CD14-positive monocyte (primary cell): ENCODE measurements around the gene MYO6. TPM values are rescaled to one million over a fixed set of nuclear protein-coding genes. Genes with fewer than 3 reads are reported as not detected.
A peak's percentile ranks its signal among the peaks of the same experiment; 100 is the strongest.

Experiments used
- DNase-seq, 3 donors: peaks; one replicate each; pipeline ENCODE4 v3.0.0-alpha.2; 2011 to 2022
- H2AFZ ChIP-seq: 2 replicates; pipeline ENCODE4 v1.6.0; 2012; ENCODE audit warnings: mild to moderate bottlenecking, low read depth, low read length, inconsistent platforms; ENCODE audit not compliant: insufficient read depth, poor library complexity, severe bottlenecking
- H3K27ac ChIP-seq, 2 donors: 1 replicate in 1 of 2; 2 replicates in 1 of 2; pipeline ENCODE4 v1.5.1; 2012 to 2013; ENCODE audit warnings: low read length in 2 of 2, control low read depth in 1 of 2, inconsistent platforms in 1 of 2, low read depth in 1 of 2, mild to moderate bottlenecking in 1 of 2
- H3K27me3 ChIP-seq, 2 donors: one replicate each; pipeline versions ENCODE4 v1.6.0 to v1.6.1; 2011 to 2013; ENCODE audit warnings: low read length in 2 of 2; ENCODE audit not compliant: control insufficient read depth in 2 of 2, insufficient read depth in 2 of 2
- H3K36me3 ChIP-seq, 2 donors: replicated peaks in 1 of 2; 1 replicate in 1 of 2; 2 replicates in 1 of 2; pipeline versions ENCODE4 v1.5.1 to v1.6.1; 2012 to 2013; ENCODE audit warnings: low read length in 2 of 2, control low read depth in 1 of 2, inconsistent platforms in 1 of 2, mild to moderate bottlenecking in 1 of 2; ENCODE audit not compliant: insufficient read depth in 2 of 2, control insufficient read depth in 1 of 2
- H3K4me1 ChIP-seq, 2 donors: 1 replicate in 1 of 2; 2 replicates in 1 of 2; pipeline versions ENCODE4 v1.5.1 to v1.6.1; 2012 to 2013; ENCODE audit warnings: low read length in 2 of 2, control low read depth in 1 of 2, inconsistent platforms in 1 of 2, mild to moderate bottlenecking in 1 of 2, moderate library complexity in 1 of 2; ENCODE audit not compliant: insufficient read depth in 2 of 2, control insufficient read depth in 1 of 2
- H3K4me2 ChIP-seq: replicated peaks from 2 replicates; pipeline ENCODE3; 2012; ENCODE audit warnings: low read length, moderate library complexity, mild to moderate bottlenecking; ENCODE audit not compliant: poor library complexity, severe bottlenecking; ENCODE audit errors: extremely low read depth
- H3K4me3 ChIP-seq, 3 experiments: fragments of 200-600 bp in 1 of 3; sonication (generic) in 1 of 3; replicated peaks in 1 of 3; 1 replicate in 2 of 3; 2 replicates in 1 of 3; pipeline ENCODE4 v1.5.1; 2011 to 2013; ENCODE audit warnings: low read length in 3 of 3, mild to moderate bottlenecking in 3 of 3, control low read depth in 2 of 3, low read depth in 2 of 3, inconsistent platforms in 1 of 3, moderate library complexity in 1 of 3
- H3K79me2 ChIP-seq: 2 replicates; pipeline ENCODE4 v1.6.0; 2012; ENCODE audit warnings: mild to moderate bottlenecking, control low read depth, inconsistent platforms, low read length, moderate library complexity; ENCODE audit not compliant: insufficient read depth
- H3K9ac ChIP-seq: 2 replicates; pipeline ENCODE4 v1.6.0; 2017; ENCODE audit warnings: low read length, mild to moderate bottlenecking; ENCODE audit not compliant: insufficient read depth, poor library complexity, severe bottlenecking
- H3K9me3 ChIP-seq, 2 donors: replicated peaks in 1 of 2; 1 replicate in 1 of 2; 2 replicates in 1 of 2; pipeline versions ENCODE4 v1.5.1 to v1.6.1; 2012 to 2013; ENCODE audit warnings: low read length in 2 of 2, control low read depth in 1 of 2; ENCODE audit not compliant: control insufficient read depth in 1 of 2, insufficient read depth in 1 of 2
- H4K20me1 ChIP-seq: 2 replicates; pipeline ENCODE4 v1.6.0; 2012; ENCODE audit warnings: mild to moderate bottlenecking, low read length, control low read depth, moderate library complexity; ENCODE audit not compliant: insufficient read depth
- H3K27ac Mint-ChIP-seq, 7 donors: one replicate each; pipeline ENCODE4 v1.8.0; 2020; ENCODE audit warnings: mild to moderate bottlenecking in 7 of 7, mixed read lengths in 7 of 7, moderate library complexity in 6 of 7, inconsistent platforms in 2 of 7
- H3K27me3 Mint-ChIP-seq, 3 donors: one replicate each; pipeline ENCODE4 v1.8.0; 2021 to 2022; ENCODE audit warnings: low read depth in 3 of 3, mild to moderate bottlenecking in 3 of 3, mixed read lengths in 3 of 3, moderate library complexity in 3 of 3, inconsistent platforms in 1 of 3
- H3K36me3 Mint-ChIP-seq, 2 donors: one replicate each; pipeline ENCODE4 v1.8.0; 2020; ENCODE audit warnings: mixed read lengths in 2 of 2, inconsistent platforms in 1 of 2, mild to moderate bottlenecking in 1 of 2
- H3K4me1 Mint-ChIP-seq: one replicate; pipeline ENCODE4 v1.8.0; 2020; ENCODE audit warnings: mild to moderate bottlenecking, mixed read lengths
- H3K4me3 Mint-ChIP-seq, 2 donors: one replicate each; pipeline ENCODE4 v1.8.0; 2020; ENCODE audit warnings: mild to moderate bottlenecking in 2 of 2, mixed read lengths in 2 of 2, moderate library complexity in 1 of 2
- H3K9me3 Mint-ChIP-seq, 7 donors: one replicate each; pipeline ENCODE4 v1.8.0; 2020 to 2022; ENCODE audit warnings: mixed read lengths in 7 of 7, mild to moderate bottlenecking in 6 of 7, moderate library complexity in 6 of 7, inconsistent platforms in 2 of 7
- CTCF ChIP-seq: fragments of 200-600 bp; IDR thresholded peaks from one replicate; pipeline ENCODE4 v1.8.0; 2022; ENCODE audit warnings: antibody characterized with exemption, mild to moderate bottlenecking
- WGBS: methylation state at CpG from one replicate; pipeline ENCODE4 v1.1.5; 2013; ENCODE audit warnings: missing lambda C conversion rate; ENCODE audit not compliant: insufficient coverage; 5-methylcytosine and 5-hydroxymethylcytosine counted together
- intact Hi-C, 2 donors: fragments of 100-400 bp; cut with micrococcal nuclease; formaldehyde crosslinking; loops; one replicate each; pipeline versions ENCODE4 v1.15.0 to v1.15.1; 2023
- polyA plus RNA-seq, 3 donors: library from polyadenylated mRNA; depleted of rRNA in 1 of 3; unstranded in 2 of 3; stranded (reverse) in 1 of 3; fragments of 300-500 nt in 2 of 3; fragments of >200 nt in 1 of 3; fragmentation: Illumina TruSeq in 2 of 3; gene quantifications; 1 replicate in 2 of 3; 2 replicates in 1 of 3; pipeline ENCODE4 v1.2.3, GENCODE V29; 2012 to 2021

Gene MYO6
- polyA plus RNA-seq, 3 donors = not detected

- H3K36me3 Mint-ChIP-seq = peaks cover 0 to 5% of the 10 kb centered on the region in 2 donors
- H3K9me3 Mint-ChIP-seq = peaks cover 0 to 23% (median 9%) of the 10 kb centered on the region in 7 donors
- Histone ChIP-seq H3K79me2 (no peaks in the 10 kb centered on the region), H3K9ac (peak overlapping the region; percentile 32), H3K4me3 (peak overlapping the region; percentile 35 to 79 (median 49)), H3K27me3 (peaks cover 85 to 94% of the 10 kb centered on the region in 2 donors), H3K27ac (no peak overlapping the region), H2AFZ (peak overlapping the region; percentile 82), H3K36me3 (no peaks in the 10 kb centered on the region), H3K9me3 (peaks cover 0 to 6% of the 10 kb centered on the region in 2 donors), H3K4me2 (peak overlapping the region; percentile 89), H3K4me1 (peaks cover 20 to 24% of the 10 kb centered on the region in 2 donors), H4K20me1 (no peaks in the 10 kb centered on the region)
- H3K27me3 Mint-ChIP-seq = peaks cover 88 to 94% (median 92%) of the 10 kb centered on the region in 3 donors
- WGBS = 0% methylated on average over 6 of the region's 17 CpGs
- peak in 1 of 3 donors; percentile 44 for DNase-seq
- peak overlapping the region in 1 of 7 donors; percentile 75 for H3K27ac Mint-ChIP-seq
- peak overlapping the region; percentile 84 to 95 for H3K4me3 Mint-ChIP-seq
- TF ChIP-seq CTCF = no peak
- intact Hi-C loops = no loop called here
- H3K4me1 Mint-ChIP-seq = peaks cover 23% of the 10 kb centered on the region
Measured at GRCh38 chr6:75748003-75748742, 866 bp upstream of the MYO6 start.

GRCh38 chr6:75751443-75751842 lies 2.4 kb downstream of the MYO6 start:
- no peak for TF ChIP-seq CTCF
- Histone ChIP-seq H3K4me3 (no peak overlapping the region), H3K4me2 (no peak overlapping the region), H3K27me3 (peaks cover 62 to 86% of the 10 kb centered on the region in 2 donors), H3K9ac (no peak overlapping the region), H2AFZ (no peak overlapping the region), H3K36me3 (no peaks in the 10 kb centered on the region), H3K79me2 (no peaks in the 10 kb centered on the region), H3K9me3 (peaks cover 0 to 6% of the 10 kb centered on the region in 2 donors), H3K27ac (no peak overlapping the region), H3K4me1 (peaks cover 20 to 24% of the 10 kb centered on the region in 2 donors), H4K20me1 (no peaks in the 10 kb centered on the region)
- intact Hi-C loops = no loop called here
- peaks cover 0 to 3% of the 10 kb centered on the region in 2 donors for H3K36me3 Mint-ChIP-seq
- H3K27me3 Mint-ChIP-seq = peaks cover 75 to 87% (median 79%) of the 10 kb centered on the region in 3 donors
- H3K27ac Mint-ChIP-seq = no peak overlapping the region
- 73% methylated on average over 1 of the region's 2 CpGs for WGBS
- H3K4me3 Mint-ChIP-seq = peak overlapping the region in 1 of 2 donors; percentile 62
- peaks cover 23% of the 10 kb centered on the region for H3K4me1 Mint-ChIP-seq
- no peak for DNase-seq
- peaks cover 0 to 26% (median 9%) of the 10 kb centered on the region in 7 donors for H3K9me3 Mint-ChIP-seq
